Activated CD8-positive, alpha-beta memory T cell treated with anti-CD3 and anti-CD28 coated beads for 24 hours (primary cell): ENCODE data around the gene ZNF341.
"Not testable (repeated sequence)": the region's sequence is repeated elsewhere in the genome, so short reads cannot be mapped to it uniquely, and the experiment has no call there.

Experiments used
- DNase-seq: peaks from one replicate; pipeline ENCODE4 v3.0.0-alpha.2; 2020

The ZNF341 gene

DNA sequence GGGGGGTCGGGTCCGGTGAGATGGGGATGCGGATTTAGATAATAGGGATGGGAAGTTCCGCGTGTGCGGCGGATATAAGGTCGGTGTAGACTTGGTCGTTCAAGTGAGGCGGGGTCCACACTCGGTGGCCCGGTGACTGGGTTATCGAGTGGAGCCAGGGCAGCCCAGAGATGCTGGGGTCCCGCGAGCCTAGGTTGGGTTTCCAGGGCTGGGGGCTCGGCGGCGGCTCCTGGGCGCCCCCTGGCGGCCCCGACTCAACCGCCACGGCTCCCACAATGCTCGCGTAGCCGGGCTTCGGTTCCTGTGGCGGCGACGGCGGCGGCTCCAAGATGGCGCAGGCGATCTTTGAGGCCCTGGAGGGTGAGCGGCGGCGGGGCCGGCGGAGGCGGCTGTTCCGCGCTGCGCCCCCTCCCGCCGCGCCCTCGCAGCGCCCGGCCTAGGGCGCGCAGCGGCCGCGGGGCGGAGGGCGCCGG is at the start of gene ZNF341:
Gene ZNF341 (plus strand): TSS at position 304 of the 473 bp plus-strand sequence. CDS start 26 bp downstream, at position 330.
- DNase-seq: peak; percentile 94

DNA sequence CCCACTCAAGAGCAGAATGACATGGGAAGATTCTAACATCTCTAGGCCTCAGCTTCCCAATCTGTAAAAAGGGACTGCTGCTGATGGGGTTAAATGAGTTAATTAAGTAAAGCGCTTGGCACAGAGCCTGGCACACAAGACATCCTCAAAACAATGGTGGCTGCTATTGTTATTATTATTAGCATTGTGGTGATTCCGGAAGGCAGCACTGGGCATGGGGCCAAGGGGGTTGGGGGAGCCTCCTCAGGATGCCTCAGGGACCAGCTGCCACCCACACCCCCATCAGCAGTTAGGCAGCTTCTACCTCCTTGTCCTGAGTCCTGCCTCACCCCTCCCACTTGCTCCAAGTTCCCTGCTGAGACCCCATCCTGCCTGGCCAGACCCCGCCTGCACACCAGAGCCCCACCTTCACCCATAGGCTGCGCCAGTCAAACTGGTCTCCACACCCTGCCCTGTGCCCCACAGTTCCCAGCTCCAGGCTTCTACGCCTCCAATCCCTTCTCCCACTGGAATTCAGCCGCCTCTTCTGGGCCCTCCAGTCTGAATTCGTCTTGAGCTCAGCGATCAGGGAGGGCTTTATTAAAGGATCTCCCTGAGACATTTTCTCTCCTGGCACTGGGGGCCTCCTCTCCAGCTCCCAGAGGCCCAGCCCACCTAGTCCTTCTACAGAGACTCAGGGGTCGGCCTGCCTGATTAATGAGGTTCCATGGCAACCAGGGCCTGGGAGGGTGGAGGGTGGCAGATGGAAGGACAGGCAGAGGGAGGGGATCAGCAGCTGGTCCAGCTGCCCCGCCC is 47.1 kb upstream of the ZNF341 start:
- no peak for DNase-seq

DNA sequence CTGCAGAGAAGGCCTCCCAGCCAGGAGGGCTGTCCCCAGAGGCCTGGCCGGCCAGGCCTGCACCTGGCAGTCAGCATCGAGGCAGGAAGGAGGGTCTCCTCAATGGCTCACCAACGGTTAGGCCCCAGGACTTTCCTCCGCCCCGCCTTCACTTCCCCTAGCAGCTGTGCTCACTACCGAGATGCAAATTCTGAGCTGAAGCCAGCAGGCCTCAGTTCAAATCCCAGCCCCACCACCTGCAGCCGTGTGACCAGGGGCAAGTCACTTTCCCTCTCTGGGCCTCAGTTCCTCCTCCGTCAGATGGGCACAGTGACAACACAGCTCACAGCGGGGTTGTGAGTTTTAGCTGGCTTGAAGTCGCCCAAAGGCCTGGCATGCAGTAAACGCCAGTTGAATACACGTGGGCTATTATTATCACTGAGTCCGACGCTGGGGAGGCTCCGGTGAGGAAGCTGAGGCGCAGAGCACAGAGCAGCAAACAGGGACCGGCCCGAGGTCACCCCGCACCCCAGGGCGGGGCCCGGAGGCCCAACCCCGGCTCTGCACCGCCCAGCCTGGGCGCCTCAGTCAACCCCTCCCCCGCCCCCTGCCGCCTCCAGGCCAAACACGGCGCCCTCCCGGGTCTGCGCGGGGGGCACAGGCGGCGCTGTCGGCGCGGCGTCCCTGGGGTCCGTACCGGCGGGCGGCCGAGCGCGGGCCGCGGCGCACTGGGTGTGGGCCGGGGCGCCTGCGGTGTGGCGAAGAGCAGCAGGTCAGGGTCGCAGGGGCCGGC is 46.3 kb upstream of the ZNF341 start:
- DNase-seq: peak; percentile 86

DNA sequence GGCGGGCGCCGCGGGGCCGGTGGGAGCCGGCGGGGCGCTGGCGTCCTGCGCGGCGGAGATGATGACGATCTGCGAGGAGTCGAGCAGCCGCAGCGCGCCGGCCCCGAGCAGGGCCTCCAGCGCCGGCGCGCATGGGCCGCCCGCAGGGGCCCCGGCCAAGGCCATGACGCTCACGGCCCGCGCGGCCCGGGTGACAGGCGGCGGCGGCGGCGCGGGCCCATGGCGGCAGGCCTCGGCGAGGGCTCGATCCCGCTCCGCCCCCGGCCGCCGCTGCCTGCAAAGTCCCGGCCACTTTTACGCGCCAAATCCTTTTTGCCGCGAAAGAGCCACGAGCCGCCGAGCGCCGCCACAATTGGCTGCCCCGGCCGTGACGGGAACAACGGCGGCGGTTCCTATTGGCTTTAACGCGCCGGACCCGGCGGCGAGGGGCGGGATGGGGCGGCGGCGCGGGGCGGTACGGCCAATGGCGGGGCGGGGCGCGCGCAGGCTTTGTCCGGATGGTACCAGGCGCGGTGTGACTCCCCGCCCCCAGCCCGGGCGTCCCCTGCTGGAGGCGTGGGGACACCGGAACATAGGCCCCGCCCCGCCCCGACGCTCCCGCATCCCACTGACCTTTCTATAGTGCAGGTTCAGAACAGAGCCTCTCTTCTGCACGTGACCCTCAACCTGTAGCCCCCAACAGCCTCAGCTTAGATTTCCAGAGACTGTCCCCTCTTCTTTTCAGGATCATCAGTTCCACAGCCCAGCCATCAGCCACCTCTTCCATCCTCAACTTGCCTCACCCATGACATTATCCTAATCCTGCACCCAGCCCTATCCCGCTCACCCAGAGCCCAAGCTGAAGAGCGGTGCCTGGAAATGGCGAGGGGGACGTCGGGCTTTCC is 45.5 kb upstream of the ZNF341 start, which contains the start of gene E2F1:
Gene E2F1 (minus strand): TSS at position 286 of the 884 bp plus-strand sequence. CDS start 121 bp downstream, at position 165.
- peak; percentile 98 for DNase-seq

DNA sequence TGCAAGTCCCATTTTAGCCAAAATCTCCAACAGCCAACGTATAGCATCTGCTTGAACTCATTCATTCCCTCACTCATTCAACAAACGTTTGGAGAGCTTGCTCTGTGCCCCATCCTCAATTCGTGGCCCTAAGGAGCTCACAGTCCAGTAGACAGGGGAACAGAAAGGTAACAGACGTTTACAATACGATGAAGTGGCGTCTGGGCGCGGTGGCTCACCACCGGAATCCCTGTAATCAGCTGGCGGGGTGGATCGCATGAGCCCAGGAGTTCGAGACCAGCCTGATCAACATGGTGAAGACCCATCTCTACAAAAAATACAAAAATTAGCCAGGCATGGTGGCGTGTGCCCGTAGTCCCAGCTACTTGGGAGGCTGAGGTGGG is 44.8 kb upstream of the ZNF341 start:
- no peak for DNase-seq

DNA sequence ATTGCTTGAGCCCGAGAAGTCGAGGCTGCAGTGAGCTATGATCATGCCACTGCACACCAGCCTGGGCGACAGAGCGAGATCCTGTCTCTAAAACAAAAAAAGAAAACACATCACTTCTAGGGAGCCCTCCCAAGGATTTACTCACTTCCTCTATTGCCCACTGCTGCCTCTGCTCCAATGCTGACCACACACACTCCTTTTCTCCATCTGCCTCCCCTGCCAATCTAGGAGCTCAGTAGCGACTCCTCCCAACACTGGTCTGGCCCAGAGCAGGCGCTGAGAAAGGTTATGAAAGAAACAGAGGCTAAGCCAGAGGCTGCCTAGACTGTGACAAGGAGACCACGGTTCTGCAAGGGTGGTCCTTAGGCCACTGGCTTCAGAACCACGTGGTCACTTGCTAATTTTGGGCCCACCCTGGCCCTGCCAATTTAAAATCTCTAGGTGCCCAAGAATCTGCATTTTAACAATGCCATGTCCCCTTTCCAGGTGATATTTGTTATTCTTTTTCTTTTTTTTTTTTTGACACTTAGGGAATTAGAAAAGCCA is 44.4 kb upstream of the ZNF341 start:
- no peak for DNase-seq

DNA sequence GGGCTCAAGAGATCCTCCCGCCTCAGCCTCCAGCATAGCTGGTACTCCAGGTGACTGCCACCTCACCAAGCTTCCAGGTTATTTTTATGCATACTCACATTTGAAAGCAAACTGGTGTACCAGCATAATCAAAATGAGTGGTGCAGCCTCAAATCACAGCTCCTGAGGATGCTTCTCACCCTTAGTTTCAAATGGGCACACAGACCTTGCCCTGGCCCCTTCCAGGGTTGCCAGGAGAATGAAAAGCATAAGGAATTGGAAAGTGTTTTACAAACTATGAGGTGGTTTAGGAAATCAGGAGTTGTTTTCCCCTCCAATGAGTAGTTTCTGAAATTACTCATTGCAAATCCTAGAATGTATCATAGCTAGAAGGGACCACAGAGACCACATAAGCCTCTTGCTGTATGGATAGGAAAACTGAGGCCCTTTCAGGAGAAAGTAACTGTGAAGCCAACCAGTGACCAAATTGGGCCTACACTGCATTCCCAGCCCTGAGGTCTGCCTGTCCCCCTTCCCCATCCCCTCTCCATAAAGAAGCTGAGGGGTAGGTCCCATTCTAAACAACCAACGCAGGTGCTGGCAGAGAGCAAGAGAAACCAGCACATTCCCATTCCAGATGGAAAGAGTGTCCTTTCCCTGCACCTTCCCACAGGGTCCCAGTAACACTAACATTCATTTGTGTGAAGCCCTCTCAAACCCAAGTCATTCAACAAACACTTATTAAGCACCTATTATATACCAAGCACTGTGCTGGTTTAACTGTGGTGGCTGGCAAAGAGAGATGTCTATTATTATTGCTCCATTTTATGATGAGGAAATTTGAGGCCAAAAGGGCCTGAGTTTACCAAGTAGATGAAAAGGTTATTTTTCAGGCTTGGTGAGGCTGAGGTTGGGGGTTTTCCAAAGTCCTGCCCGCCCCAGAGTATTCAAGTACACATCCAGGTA is 43.5 kb upstream of the ZNF341 start:
- DNase-seq: no peak

DNA sequence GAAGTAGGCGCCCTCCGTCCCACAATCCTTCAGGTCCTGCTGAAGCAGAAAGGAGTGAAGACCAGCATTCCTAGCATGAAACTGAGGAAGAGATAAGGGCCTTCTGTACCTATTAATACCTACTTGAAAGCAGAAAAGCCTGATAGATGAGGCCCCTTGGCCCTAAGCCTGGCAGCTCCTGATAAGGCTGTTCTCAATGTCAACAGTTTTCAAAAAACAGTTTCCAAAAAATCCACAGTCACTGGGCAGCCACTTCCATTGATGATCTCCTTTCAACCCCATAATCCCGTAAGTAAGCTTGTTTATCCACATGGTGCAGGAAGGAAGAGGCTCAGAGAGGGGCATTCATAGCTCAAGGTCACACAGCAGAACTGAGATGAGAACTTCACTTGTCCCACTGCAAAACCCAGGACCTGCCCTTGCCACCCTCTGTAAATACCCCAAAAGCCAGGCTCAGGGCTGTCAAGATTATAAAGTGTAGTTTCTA is 42.8 kb upstream of the ZNF341 start:
- no peak for DNase-seq

DNA sequence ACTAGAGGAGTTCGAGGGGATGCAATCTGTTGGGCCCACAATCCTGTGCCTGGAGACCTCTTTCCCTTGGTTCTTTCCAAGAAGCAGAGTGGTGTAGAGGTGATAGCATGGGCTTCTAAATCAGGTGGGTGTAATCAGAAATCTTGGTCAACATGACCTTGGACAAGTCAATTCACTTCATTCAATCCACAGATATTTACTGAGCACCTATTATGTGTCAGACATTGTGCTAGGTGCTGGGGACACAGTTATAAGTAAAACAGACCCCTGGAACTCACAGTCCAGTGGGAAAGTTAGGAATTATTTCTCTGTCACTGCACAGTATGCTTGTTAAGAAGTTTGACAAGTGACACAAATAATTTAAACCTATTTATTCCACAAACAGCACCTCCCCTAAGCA is 42.3 kb upstream of the ZNF341 start:
- no peak for DNase-seq

DNA sequence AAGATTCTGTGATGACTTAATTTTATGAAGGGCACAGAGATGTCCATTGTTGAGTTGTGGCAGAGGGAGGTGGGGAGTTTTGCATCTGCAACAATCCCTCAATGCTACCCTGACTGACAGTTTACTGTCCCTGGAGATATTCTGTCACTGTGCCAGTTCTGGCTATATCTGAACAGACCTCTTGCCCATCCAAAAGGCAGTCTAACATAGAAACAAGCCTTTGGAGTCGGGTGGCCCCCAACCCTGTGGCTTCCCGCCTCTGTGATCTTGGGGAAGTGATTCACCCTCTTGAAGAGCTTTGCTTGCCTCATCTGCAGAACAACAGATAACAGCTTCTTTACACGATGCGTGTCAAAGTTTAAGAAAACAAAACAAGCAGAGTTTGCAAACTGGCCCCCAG is 41.8 kb upstream of the ZNF341 start:
- DNase-seq: peak; percentile 78

DNA sequence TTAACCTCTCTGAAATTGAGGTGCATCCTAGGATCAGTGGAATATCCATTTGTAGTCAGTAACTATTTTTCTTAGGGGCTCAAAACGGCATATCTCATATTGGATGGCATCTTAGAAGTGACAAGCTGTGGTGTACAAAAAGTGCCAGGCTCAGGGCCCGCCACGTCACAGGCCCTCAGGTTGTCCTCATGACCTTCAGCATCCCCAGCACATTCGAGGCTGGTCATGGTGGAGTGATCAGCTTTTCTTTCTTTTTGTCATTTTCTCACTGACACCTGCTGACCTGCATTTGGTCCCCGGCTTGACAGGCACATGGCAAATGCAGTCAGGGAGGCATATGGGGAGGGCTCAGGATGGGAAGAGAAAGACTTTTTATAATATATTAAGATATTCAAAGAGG is 38.5 kb upstream of the ZNF341 start:
- no peak for DNase-seq

DNA sequence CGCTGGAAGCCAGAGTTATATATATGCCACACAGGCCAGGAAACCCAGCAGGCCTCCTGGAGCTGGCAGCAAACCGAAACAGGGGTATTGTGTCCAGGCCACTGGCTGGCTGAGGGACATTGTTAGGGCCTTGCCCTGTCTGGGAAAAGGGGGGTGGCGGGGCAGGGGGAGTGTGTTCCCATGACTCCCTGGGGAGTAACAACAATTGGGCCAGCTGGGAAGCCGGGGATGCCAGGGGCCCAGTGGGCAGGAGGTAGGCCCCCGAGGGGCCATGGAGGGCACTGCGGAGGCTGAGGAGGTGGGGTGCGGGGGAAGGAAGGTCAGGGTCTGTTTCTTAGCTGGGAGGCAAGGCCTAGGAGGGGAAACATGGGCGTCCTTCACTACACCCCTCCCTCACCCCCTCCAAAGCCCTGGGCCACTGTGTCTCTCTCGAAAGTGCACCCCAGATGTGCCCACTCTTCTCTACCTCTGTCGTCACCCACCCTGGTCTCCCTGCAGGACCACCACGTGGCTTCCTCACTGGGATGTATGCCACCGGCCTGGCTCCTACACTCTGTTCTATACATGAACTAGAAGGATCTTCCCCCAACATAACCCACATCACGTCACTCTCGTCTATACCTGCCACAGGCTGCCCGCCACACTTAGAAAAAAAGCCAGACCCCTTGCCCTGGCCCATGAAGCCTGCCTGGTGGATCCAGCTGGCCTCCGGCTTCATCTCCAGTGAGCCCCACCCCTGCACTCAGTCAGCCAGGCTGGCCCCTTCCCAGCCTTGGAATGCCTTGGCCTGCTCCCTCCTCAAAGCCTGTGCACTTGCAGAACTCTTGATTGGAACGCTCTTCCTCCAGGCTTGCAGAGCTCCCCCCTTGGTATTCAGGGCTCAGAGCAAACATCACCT is 37.8 kb upstream of the ZNF341 start:
- no peak for DNase-seq

DNA sequence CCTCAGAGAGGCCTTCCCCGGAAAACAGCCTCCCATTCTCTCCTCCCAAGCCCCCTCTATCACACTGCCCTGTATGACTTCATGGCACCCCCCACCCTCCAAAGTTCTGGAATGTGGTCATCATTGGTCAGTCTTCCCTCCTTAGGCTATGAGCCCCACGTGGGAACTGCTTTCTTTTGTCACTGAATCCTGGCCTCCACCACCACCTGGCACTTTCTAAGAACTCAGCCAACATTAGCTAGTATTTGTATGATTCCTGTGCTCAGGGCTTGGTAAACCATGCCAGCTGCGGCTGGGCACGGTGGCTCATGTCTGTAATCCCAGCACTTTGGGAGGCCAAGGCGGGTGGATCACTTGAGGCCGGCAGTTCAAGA is 37.2 kb upstream of the ZNF341 start:
- no peak for DNase-seq

DNA sequence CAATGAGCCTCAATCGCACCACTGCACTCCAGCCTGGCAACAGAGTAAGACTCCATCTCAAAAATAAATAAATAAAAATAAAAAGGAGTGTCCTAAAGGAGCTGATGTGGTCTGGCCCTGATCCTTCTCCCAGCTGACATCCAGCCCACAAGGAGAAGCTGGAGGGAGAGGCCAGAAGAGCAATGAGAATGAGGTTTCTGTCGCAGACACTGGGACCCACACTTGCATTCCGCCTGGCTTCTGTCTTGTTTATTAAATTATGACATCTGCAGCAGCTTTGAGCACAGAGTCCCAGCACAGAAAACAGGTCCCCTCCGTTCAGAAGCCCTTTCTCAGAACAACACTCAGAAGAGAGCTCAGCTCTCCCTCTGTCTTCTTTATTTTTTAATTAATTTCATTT is 35.3 kb upstream of the ZNF341 start:
- no peak for DNase-seq

DNA sequence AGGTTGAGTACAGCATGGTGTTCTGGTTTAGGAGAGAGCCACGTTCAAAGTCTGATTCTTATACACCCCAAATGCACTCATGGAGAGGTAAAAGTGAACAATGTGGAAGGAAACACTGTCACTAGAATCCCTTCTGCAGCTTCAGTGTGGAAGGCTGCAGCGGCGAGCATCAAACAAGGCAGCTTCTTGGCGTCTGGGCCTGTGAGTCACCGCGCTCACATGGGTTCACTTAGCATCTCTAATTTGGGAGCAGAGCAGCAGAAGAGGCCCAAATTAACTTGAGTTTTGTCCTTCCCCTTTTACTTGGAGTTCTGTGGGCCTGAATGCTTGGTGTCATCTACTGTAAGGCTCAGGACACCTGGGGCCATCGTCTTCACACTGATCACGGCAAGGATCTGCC is 34.7 kb upstream of the ZNF341 start:
- DNase-seq: no peak

DNA sequence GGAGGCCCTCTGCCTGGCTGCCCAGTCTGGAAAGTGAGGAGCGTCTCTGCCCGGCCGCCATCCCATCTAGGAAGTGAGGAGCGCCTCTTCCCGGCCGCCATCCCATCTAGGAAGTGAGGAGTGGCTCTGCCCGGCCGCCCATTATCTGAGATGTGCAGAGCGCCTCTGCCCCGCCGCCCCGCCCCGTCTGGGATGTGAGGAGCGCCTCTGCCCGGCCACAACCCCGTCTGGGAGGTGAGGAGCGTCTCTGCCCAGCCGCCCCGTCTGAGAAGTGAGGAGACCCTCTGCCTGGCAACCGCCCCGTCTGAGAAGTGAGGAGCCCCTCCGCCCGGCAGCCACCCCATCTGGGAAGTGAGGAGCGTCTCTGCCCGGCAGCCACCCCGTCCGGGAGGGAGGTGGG is 32.8 kb upstream of the ZNF341 start:
- not testable (repeated sequence) for DNase-seq

DNA sequence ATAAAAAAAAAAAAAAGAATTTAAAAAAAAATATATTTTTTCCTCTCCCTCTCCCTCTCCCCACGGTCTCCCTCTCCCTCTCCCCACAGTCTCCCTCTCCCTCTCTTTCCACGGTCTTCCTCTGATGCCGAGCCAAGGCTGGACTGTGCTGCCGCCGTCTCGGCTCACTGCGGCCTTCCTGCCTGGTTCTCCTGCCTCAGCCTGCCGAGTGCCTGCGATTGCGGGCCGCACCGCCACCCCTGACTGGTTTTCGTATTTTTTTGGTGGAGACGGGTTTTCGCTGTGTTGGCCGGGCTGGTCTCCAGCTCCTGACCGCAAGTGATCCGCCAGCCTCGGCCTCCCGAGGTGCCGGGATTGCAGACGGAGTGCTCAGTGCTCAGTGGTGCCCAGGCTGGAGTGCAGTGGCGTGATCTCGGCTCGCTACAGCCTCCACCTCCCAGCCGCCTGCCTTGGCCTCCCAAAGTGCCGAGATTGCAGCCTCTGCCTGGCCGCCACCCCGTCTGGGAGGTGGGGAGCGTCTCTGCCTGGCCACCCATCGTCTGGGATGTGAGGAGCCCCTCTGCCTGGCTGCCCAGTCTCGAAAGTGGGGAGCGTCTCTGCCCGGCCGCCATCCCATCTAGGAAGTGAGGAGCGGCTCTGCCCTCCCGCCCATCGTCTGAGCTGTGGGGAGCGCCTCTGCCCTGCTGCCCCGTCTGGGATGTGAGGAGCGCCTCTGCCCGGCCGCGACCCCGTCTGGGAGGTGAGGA is 30.9 kb upstream of the ZNF341 start:
- DNase-seq: not testable (repeated sequence)

DNA sequence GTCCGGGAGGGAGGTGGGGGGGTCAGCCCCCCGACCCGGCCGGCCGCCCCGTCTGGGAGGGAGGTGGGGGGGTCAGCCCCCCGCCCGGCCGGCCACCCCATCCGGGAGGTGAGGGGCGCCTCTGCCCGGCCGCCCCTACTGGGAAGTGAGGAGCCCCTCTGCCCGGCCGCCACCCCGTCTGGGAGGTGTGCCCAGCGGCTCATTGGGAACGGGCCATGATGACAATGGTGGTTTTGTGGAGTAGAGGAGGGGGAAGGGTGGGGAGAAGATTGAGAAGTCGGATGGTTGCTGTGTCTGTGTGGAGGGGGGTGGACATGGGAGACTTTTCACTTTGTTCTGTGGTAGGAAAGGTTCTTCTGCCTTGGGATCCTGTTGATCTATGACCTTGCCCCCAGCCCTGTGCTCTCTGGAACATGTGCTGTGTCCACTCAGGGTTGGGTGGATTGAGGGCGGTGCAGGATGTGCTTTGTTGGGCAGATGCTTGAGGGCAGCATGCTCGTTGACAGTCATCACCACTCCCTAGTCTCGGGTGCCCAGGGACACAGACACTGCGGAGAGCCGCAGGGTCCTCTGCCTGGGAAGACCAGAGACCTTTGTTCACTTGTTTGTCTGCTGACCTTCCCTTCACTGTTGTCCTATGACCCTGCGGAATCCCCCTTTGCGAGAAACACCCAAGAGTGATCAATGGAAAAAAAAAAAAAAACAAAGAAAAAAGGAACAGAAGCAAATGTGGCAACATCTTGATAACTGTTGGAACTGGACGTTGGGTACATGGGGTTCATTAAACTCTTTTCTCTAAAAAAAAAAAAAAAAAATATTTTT is 30.0 kb upstream of the ZNF341 start:
- no peak for DNase-seq

DNA sequence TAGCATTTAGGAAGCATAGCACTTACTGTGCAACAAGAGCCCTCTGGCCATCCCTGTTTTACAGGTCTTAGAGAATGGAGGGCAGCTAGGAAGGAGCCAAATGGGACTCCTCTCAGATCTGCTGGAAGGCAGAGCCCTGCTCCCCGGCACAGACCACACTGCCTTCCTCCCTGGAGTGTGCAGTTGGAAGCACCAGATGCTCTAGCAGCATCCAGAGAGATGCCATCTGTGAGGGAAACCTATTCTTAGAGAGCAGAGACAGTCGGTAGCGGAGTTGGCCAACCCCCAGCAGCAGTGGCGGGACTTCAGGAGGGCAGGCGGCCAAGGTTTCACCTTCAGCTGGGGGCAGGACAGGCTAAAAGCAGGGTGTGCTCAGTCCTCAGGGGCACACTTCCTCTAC is 28.9 kb upstream of the ZNF341 start:
- no peak for DNase-seq
